GM12874 (cell line): Measurements from ENCODE around the gene MECP2.

ENCODE experiments used
- TF ChIP-seq, protein P1 (sequence below): IDR thresholded peaks from 2 replicates; pipeline ENCODE4 v1.5.1; 2011; ENCODE audit warnings: low read depth, mild to moderate bottlenecking, control low read depth, low read length, moderate library complexity; ENCODE audit not compliant: insufficient read depth

MECP2 gene

DNA sequence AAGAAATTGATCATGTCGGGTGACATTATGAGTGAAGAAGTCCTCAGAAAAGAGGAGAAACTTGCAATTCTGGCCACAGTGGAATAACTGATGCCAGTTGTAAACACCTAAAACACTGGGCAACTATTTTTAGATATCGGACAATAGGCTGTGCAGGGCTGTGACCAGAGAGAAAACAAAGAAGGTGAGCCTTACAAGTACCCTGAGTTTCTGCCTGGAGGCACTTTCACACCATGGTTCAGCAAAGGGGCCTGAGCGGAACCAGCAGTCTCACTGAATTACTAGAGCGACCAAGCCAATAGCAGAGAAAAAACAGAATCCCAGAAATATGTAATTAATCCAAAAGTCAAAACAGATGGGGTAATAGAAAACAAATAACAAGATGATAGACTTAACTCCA, 89.0 kb downstream of the MECP2 start:
- TF ChIP-seq, protein P1, sequence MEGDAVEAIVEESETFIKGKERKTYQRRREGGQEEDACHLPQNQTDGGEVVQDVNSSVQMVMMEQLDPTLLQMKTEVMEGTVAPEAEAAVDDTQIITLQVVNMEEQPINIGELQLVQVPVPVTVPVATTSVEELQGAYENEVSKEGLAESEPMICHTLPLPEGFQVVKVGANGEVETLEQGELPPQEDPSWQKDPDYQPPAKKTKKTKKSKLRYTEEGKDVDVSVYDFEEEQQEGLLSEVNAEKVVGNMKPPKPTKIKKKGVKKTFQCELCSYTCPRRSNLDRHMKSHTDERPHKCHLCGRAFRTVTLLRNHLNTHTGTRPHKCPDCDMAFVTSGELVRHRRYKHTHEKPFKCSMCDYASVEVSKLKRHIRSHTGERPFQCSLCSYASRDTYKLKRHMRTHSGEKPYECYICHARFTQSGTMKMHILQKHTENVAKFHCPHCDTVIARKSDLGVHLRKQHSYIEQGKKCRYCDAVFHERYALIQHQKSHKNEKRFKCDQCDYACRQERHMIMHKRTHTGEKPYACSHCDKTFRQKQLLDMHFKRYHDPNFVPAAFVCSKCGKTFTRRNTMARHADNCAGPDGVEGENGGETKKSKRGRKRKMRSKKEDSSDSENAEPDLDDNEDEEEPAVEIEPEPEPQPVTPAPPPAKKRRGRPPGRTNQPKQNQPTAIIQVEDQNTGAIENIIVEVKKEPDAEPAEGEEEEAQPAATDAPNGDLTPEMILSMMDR, result no peak

DNA sequence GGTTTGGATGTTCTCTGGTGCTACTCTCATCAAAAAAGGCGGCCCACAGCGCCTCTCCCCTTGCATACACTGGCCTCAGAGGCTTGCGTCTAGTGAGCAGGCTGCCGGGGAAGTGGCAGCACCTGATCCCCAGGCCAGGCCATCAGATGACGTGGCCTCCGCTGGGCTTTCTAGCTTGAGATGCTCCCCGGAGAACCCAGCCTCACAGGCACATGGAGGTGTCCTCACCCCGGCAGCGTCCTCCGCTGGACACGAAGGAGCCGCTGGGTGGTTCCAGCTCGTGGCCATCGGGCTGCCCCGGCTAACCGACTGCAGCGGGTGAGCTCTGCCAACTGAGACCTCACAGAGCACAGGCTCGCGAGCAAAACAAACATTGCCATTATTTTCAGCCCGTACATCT, 90.6 kb downstream of the MECP2 start:
- TF ChIP-seq, protein P1, result no peak

DNA sequence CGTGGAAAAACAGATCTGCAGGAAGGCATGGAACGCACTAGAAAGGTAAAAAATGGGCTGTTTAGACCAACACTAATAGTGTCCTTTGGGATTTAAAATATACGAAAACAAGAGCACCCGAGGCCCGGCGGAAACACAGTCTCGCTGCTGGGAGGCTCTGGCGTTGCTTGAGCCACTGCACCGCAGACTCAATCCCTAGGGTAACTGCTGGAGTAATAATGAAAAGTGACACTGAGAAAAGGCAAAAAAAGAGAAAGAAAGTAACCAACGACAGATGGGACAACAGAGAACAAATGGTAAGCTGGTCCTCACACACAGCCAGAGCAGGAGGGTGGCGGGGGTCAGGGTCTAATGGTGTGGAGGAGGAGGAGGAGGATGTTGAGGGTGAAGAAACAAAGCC, 93.2 kb downstream of the MECP2 start:
- TF ChIP-seq, protein P1, result no peak

DNA sequence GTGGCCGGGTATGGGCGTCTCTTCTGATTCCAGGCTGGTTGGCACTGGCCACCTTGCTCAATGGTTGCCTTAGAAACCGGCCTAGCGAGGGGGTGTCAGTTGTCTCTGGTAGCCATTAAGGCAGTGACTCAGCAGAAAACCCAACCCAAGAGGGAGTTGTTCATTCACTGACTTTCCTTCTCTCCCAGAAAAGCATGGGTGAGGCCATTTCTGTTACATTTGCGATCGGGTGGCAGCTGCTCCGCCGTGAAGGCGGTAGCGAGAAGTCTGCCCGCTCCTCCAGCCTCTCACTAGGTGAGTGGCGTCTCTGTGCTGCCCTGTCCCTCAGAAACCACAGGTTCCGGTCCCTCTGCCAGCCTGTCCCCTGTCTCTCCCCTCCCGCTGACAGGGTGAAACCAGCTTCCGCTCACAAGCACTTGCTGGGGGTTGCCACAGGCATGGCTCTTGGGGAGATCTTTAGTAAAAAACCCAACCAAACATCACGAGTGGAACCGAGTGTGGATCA, 95.2 kb downstream of the MECP2 start:
- TF ChIP-seq, protein P1, result no peak

DNA sequence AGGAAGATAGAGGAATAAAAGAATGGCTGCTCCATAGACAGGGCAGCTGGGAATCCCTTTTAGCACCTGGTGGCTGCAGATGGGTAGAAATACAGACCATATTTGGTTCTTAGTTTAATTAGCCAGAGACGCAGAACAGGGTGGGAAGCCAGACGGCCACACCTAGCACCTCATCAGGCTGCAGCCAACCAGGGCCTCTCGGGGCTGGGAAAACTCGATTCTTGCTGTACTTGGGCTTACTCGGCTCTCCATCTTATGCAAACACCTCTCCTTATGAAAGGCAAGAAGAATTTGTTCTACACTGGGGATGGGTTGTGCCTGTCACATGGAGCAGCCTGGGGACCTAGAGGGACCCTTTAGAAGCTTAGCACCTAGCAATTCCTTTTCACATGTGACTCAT, 97.5 kb downstream of the MECP2 start:
- TF ChIP-seq, protein P1, result no peak

DNA sequence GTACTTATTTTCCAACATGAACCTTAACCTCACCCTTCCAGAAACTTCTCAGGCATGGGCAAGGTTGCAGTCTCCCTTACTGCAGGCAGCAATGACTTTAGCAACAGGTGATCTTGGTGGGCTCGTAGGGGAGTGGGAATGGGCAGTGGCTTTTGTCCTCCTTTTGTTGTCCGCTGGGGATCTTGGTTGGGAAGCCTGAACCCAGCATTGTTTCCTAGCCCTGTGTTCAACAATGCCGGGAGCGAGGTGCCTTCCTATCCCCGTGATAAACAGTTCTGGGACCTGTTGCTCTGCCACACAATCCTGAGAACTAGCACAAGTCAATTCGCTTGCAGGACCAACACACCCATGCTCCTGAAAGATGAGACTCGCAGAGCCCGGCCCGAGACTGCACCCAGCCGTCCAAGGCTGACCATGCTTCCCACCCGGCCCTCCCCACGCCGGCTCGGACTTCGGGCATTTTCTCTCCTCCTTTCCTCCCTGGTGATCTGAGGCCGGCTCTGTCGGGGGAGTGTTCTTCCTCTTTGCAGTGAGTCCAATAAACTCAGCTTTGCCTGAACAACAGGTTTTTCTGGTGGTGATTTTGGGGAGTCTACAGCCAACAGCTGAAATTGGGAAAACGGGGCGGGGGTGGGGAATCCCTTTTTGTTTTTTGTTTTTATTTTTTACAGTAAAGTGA, 98.0 kb downstream of the MECP2 start:
- TF ChIP-seq, protein P1, result no peak

DNA sequence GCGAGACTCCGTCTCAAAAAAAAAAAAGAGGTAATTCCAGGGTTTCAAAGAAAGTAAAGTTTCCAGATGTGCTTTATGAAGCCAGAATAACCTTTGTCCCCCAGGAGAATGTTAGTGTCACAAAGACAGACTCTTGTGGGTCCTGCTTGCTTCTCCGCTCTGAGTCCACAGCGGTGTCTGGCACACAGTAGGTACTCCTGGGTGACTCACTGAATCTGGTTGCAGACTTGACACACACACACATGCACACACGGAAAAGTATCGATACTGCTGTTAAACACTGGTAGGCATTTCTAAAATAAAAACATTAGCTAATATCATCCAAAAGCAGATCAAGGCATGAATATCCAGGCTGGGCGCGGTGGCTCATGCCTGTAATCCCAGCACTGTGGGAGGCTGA, 102.0 kb downstream of the MECP2 start:
- TF ChIP-seq, protein P1, result no peak
